ENCODE measurements around the gene PIGS.
"Not testable (repeated sequence)": the region's sequence is repeated elsewhere in the genome, so short reads cannot be mapped to it uniquely, and the experiment has no call there.

The PIGS gene

DNA sequence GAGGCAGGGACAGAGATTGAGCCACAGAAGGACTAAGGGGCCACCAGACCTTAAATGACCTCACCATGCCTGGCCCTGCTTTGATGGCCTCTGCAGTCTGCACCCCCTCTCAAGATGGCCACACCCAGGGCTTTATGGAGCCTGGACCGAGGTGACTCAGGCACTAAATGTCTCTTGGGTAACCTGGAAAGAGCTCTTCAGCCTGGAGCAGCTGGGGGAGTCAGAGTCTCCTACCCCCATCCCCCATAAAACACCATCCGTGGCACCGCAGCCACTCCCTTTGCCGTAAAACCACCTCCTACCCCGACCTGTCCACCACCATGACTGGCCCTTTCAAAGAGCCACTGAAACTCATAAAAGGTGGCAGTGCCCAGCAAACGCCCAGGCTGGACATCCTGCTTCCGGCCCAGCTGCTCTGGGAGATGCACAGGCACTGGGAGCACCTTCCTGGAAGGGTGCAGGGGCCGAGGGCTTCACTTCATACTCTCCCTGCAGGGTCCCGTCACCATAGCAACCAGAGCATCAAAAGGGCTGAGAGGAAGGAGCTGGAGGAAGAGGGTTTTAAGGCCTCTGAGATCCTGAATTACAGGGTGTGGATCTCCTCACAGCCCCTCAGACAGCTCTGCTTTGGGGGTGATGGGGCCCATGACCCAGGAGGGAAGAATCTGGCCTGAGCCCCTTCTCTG lies 42.9 kb downstream of the PIGS start:
- DNase-seq, result no peak

DNA sequence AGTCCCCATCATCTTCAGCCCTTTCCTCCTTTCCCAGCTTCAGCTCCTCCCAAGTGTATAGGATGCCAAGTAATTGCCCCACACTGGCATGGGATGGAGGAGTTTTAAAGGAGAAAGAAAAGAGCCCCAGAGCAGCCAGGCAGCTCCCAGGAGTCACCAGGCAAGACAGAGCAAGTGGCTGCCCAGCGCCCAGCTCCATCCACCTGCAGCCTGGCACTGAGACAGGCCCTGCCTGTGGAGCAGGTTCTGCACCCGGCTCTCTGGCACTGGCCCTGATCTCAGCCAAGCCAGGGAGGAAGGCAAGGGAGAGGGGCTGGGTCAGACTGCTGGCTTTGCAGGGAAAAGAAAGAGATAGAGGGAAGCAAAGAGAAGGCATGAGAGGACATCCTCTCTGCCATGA lies 43.5 kb downstream of the PIGS start:
- no peak for DNase-seq

DNA sequence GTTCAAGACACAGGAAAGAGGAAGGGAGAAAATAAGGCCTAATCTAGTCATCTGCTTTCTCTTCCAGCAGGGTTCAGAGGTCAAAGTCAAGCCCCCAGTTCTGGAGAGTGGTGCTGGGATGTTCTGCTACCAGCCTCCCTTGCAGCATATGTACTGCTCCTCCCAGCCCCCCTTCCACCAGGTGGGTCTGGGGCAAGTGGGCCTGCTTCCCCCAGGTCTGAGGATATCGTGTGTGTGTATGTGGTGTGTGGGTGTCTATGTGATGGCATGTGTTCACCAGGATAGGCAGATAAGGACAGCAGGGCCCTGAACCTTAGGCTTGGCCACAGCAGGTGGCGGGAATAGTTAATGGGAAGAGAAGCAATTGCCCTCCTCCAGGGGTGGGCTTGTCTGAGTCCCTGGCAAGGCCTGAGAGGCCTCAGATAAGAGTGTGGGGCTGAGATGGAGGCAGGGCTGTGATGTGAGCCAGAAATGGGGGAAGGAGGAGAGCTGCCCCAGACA lies 44.1 kb downstream of the PIGS start:
- DNase-seq, result no peak

DNA sequence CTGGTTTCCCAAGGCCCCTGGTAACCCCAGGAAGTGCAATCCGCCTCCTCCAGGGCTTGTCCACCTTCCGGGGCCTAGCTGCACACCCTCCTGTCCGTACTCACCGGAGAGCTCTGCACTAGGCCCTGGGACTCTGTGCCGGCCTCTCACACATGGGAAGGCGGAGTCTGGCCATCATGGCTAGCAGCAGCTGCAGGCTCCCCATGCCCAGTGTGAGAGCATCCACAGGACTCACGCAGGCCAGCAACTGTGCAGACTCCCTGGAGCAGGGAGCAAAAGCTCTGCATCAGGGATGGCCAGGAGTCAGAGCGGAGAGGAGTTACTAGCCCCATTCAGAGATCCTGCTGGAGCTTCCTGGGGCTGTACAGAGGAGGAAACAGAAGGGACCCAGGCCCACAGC lies 44.9 kb downstream of the PIGS start:
- no peak for DNase-seq

DNA sequence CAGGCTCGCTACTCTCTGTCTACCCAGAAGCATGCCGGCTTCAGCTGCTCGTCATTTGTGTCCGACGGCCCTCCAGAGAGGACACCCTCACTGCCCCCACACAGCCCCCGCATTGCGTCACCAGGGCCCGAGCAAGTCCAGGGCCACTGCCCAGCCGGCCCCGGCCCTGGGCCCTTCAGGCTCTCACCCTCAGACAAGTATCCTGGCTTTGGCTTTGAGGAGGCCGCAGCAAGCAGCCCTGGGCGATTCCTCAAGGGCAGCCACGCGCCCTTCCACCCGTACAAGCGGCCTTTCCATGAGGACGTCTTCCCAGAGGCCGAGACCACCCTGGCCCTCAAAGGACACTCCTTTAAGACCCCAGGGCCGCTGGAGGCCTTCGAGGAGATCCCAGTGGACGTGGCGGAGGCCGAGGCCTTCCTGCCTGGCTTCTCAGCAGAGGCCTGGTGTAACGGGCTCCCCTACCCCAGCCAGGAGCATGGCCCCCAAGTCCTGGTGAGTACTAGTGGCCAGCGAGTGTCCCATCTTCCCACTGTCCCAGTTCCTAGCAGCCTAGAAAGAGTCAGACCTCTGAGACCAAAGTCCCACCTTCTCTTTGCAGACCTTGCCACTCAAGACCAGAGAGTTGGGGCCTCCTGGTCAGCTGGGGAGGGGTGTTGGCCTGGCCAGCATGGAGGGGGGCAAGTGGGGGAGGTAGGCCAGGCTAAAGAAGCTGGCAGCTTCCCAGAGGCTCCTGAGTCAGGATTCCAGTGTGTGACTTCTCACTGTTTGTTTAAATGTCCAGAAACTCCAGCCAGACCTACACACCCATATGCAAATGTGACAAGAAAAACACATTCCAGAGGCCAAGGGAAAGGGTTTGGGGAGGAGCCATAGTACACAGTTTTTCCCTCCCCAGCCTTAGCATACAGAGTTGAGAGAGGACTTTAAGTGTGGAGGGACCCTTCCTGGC lies 46.6 kb downstream of the PIGS start:
- DNase-seq, result no peak

DNA sequence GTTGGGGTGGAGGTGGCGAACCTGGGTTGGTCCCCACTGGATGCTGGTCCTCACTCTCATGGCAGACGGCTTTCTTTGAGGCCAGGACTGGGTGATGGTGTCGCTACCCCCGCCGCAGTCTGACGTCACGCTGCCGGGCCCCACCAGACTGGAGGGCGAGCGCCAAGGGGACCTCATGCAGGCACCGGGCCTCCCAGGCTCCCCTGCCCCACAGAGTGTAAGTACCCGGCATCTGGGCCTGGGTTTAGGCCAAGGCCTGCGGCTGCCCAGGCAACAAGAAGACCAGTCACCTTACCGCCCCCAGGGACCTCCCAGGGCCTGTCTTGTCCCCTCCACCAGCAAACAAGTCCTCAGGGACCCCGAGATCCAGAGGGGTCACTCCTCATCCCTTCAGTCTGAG lies 47.4 kb downstream of the PIGS start:
- no peak for DNase-seq

DNA sequence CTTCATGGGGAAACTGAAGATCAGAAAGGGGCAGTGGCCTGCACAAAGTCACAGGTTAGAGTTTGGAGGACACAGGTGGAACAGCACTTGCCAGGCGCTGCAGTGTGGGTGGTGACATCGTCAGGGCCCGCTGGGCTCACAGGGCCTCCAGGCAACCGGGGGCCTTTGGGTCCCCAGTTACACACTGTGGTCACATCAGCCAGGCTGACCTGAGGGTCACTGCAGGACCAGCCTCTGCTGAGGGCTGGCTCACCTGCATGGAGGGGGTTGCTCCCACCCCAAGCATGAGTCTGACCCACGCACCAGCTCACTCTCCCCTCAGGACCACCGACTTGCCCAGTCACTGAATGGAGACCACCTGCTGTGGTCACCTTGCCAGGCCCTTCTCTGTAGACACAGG lies 48.1 kb downstream of the PIGS start:
- no peak for DNase-seq

DNA sequence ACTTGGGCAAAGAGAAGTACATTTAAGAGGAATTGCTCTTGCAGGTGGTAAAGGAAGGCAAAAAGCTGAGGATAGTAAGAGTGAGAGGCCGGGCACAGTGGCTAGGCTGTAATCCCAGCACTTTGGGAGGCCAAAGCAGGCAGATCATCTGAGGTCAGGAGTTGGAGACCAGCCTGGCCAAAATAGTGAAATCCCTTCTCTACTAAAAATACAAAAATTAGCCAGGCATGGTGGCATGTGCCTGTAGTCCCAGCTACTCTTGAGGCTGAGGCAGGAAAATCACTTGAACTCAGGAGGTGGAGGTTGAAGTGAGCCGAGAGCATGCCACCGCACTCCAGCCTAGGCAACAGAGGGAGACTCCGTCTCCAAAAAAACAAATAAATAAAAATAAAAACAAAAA lies 49.0 kb downstream of the PIGS start:
- not testable (repeated sequence) for DNase-seq

DNA sequence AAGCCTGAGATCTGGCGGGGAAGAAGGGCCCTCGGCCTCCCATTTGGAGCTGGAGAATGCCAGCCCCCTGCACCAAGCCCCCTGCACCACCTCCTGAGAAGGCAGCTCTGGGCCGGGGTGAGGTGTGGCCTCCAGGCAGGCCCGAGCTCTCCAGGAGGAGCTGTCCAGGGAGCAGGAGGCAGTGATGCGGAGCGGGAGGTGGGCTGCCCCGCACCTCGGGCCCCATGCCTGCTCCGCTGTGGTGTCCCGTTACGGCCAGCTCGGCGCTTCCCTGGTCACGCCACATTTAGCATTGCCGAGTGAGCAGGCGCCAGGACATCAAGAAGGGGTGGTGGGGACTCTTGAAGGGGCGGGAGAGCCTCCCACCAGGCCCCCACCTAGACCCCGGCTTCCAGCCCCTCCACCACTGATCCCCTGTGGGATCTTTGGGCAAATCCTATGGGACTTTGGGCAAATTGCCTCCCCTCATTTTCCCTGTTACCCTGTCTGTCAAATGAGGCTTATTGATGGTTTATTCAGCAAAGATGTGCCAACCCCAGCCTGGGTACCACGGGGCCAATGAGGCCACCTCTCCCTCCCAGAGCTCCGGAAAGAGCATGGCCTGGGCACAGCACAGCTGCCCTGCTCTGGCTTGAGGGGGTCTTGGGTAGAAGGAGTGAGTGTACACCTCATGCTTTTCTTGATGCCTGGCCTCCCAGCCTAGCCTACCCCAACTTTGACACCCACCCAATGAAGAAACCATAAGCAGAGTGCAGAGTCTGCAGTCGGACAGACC lies 49.8 kb downstream of the PIGS start:
- no peak for DNase-seq

DNA sequence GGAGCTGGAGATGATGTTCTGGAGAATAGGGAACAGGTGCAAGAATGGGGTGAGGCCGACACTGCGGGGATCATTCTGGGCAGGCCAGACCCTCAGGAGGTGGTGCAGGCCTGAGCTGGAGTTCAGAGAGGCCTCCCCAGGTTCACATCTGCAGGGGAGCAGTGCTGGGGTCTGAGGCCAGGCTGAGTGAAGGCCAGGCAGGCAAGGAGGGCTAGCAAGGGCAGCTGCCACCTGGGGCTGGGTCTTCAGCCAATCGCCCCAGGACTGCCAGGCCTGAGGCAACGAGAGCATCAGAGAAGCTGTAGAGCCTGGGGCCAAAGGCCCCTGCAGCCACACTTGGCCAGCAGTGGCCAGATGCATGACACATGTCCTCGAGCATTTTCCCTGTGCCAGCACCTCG lies 50.6 kb downstream of the PIGS start:
- DNase-seq, result no peak

DNA sequence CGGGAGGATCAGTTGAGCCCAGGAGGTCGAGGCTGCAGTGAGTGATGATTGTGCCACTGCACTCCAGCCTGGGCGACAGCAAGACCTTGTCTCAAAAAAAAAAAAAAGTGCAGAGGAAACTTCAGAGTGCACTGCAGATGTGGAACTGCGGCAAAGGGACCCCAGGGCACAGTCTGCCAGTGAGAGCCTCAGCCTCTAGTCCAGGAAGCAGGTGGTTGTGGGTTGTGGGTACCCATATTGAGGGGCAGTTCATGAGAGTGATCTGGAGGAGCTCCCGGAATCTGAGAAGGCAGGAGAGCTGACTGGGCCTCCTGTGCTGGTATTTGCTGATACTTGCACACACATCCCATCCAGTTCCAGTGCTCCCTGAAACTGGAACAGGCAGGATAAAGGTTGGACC lies 52.1 kb downstream of the PIGS start:
- DNase-seq, result peak in 1 of 2 donors; percentile 91

DNA sequence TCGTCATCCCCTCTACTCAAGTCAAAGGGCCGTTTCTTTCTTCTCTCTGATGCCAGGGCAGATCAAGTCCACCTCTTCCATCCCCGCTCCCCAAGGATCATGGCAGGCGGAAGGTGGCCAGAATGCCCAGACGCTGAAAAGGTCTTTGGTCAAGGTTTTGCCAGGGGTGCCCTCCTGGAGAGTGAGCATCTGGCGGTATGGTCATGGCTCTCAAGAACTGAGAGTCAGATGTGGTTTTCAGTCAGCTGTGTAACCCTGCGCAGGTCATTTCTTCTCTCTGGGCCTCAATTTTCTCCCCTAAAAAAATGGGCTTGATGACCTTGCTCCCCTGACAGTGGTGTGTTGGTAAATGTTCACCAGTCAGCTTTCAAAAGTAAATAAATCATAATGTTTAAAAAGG lies 52.7 kb downstream of the PIGS start:
- DNase-seq, result no peak

DNA sequence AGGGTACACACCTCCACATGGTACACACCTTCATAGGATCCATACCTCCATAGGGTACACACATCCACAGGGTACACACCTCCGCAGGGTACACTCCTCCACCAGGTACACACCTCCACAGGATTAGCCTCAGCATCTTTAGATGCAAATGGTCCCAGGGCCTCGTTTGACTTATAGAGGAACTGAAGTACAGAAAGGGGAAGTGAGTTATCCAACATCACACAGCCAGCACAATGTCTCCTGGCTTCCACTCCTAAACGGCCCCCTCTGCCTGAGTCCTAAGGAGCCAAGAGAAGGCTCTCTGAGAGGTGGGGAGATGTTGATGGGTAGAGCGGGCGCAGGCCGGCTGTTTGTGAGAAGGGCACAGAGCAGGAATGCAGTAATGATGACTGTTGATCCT lies 53.2 kb downstream of the PIGS start:
- peak in 1 of 2 donors; percentile 27 for DNase-seq

DNA sequence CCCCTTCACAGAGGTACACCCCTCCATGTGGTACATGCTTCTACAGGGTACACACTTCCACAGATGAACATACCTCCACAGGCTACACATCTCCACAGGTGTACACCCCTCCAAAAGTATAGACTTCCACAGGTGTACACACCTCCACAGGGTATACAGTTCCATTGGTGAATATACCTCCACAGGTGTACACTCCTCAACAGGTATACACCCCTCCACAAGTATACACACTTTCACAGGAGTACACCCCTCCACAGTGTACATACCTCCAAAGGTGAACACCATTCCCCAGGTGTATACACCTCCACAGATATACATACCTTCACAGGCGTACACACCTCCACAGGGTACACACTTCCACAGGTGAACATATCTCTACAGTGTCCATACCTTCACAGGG lies 55.8 kb downstream of the PIGS start:
- no peak for DNase-seq

DNA sequence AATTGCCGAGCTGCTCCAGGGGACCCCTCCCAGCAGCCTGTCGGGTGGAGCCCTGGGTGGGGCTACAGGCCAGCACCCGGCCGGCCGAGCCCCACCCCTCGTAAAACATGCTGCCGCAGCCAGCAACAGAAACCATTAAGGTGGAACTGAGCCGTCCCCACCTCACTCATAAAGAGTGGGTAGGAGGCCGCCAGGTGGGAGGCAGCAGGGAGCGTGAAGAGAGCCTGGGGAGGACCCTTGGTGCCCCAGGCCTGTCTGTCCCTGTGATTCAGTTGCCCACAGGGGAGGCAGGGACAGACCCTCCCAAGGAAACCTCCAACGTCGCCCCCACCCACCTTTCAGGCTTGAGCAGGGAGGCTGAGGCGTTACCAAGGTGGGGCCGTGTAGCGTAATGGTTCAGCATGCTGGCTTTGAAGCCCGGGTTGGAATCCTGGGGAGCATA lies 56.7 kb downstream of the PIGS start:
- DNase-seq, result no peak

DNA sequence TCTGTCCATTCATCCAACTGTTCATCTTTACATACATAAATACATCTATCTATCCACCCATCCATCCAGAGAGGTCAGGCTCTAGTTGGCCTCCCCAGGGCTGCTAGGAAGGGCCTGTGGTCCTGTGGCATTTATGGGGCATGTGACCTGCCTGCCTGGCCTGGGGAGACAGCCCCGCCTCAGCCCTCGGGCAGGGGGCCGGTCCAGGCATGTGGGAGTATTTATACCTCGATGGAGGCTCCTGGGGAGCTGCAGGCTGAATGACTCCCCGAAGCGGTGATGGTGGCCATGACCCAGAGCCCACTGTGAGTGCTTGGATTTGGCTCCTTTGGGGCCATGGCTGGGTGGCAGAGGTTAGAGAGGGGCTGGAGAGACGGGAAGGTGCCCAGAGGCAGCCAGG lies 57.8 kb downstream of the PIGS start:
- no peak for DNase-seq

DNA sequence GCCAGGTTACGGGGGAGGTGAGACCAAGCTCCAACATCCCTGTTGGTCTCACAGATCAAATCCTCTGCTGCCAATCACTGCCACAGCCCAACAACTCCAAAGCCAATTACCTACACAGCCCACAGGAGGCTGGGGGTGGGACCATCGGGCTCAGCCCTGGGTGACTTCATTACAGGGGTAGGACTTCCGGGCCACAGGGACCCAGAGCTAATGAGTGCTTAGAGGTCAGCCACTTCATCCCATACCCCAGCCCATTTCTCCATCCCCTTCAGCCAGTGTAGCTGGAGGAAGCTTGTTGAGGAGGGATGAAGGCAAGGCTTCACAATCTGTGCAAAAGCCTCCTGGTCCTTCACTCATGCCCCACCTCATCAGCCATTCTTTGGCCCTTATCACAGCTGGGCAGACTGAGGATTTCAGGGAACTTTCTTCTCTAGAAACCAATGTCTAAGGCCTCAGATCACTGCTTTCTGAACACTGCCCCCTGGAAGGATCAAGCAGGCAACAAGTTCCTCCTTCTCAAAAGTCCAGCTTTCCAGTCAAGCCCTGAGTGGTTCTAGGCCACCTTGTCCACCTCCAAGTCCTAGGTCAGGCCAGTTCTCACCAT lies 59.4 kb downstream of the PIGS start:
- no peak for DNase-seq

DNA sequence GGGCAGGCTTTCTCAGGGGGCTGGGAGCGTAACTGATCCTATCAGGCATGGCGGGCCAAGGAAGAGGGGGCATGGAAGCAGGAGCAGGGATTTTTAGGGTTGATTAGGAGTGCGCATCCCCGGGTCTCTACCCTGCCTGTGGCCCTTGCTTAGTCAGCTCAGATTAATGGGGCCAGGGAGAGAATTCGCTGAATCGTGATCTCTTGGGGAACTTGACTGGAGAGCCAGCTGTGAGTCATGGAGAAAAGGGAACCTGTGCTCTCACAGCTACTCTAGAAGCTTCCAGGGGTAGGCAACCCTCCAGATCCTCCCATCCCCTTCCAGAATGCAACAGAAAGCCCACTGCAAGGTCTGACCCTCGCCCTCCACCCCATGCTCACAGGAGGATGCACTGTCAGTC lies 61.5 kb downstream of the PIGS start:
- DNase-seq, result peak; percentile 13 to 46

DNA sequence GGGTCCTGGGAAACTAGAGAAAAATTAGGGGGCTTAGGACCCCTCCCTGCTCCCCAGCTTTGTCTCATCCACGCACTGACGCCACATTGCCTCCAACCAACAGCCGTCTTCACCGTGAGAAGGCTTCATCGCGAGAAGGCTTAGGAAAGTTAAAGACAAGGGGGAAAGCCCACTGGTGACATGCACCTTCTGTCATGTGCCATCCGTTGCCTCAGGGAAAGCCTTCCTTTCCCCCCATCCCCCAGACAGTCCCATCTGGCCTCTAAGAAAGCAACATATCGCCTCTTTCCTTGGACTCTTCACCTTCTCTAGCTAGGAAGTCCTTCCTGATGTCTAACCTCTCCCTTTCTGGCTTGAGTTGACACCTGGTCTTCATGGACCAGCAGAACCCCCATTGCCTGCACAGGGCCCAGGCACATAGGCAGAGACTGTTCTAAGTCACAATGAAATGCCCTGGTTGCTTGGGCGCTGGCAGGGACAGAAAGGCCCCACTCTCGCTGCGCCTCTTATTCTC lies 63.1 kb downstream of the PIGS start:
- DNase-seq, result no peak

DNA sequence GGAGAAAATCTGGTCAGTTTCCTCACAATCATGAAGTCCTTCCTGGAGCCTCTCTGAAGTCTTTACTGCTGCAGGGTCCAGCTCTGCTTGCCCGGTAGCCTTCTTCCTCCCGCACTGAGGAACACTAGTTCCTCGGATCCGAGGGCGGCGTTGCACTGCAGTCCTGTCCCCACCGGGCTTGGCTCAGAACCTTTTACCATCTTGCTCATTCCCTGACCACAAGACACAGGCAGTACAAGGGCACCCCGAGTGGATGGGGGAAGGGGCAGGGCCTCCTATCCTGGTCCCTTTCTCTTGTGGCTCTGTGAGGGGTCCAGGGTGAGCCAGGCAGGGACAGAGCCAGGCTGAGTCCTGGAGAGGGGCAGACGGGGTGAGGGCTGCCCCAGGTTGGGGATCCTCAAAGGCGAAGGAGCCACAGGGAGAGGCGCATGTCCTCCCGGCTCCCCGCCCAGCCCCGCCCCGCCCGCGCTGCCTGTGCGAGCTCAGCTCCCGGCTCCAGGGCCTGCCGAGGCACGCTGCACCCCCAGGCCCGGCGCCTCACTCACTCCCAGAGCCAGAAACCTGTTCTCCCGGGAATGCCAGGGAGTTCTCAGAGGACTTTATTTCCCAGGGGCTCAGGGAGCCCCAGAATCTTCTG lies 63.6 kb downstream of the PIGS start:
- no peak for DNase-seq

DNA sequence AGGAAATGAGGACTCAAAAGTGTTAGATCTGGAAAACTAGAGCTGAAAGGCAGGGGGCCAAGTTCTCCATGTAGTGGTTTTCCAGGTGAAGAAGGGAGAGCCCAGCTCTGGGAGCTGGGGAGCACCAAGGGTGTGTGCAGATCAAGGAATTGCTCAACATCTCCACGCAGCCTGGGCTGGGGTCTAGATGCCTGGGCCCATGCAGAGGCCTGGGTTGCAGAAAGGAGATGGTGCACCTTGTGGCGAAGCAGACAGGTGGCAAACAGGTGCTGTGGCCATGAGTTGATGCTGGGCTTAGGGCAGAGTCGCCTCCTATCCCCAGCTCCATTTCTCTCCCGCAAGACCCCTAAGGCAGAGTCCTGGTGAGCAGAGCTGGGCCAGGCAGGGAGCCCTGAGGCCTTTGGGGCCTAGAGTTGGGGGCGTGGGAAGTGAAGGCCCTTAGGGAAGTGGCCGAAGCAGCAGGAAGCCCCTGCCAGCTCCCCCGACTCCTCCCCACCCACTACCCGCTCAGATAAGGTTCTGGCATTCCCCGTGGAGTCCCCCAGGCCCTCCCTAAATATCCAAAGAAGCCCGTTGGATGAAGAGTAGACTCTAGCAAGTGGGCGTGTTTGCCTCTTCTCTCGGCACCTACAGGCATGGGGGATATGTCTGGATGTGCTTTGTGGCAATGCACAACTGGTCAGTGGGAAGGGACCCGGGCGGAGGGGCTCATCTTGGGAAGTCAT lies 64.4 kb downstream of the PIGS start:
- no peak for DNase-seq
